Measurements from ENCODE around the gene RYR2. TPM values are rescaled to one million over a fixed set of nuclear protein-coding genes. Genes with fewer than 3 reads are reported as not detected.

Gene RYR2
- total RNA-seq, 2 experiments from 2014 or later: not detected

DNA sequence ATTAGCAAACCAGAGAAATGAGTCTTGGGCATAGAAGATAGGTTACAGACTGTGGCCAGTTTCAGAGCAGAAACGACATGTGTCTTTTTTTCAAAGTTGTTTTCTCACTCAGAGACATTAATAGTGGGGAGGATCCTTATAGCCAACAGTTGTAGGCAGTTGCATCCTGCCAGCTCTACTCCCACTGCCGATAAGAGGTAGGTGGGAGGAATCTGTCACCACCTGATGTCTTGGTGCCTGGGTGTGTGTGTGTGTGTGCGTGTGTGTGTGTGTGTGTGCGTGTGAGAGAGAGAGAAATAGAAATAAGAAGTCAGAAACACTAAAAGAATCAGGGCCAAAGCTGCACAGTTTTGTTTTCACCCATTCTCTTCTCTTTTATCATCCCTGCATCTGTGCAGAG is 629.3 kb downstream of the RYR2 start:
- TF ChIP-seq, protein P1, sequence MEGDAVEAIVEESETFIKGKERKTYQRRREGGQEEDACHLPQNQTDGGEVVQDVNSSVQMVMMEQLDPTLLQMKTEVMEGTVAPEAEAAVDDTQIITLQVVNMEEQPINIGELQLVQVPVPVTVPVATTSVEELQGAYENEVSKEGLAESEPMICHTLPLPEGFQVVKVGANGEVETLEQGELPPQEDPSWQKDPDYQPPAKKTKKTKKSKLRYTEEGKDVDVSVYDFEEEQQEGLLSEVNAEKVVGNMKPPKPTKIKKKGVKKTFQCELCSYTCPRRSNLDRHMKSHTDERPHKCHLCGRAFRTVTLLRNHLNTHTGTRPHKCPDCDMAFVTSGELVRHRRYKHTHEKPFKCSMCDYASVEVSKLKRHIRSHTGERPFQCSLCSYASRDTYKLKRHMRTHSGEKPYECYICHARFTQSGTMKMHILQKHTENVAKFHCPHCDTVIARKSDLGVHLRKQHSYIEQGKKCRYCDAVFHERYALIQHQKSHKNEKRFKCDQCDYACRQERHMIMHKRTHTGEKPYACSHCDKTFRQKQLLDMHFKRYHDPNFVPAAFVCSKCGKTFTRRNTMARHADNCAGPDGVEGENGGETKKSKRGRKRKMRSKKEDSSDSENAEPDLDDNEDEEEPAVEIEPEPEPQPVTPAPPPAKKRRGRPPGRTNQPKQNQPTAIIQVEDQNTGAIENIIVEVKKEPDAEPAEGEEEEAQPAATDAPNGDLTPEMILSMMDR (conservative IDR thresholded peaks at IDR 0.05; ENCODE audit: low read length): no peak
- TF ChIP-seq EZH2phosphoT487 (IDR thresholded peaks at IDR 0.05; ENCODE audit: borderline replicate concordance, low read depth, low read length): no peak
- no peak overlapping the region for H2AFZ ChIP-seq (ENCODE audit: low read length)
- H3K9me3 ChIP-seq (ENCODE audit: low read length): no peaks in the 10 kb centered on the region
- no peaks in the 10 kb centered on the region for H3K79me2 ChIP-seq (ENCODE audit: insufficient read depth, low read depth, low read length)
- ChIA-PET POLR2A (no interaction called here), CTCF (ENCODE audit: unreplicated experiment) (no interaction called here)
- H3K4me1 ChIP-seq (ENCODE audit: insufficient read depth, low read length, poor library complexity, severe bottlenecking): no peaks in the 10 kb centered on the region
- no peaks in the 10 kb centered on the region for H4K20me1 ChIP-seq (ENCODE audit: insufficient read depth, low read length)
- no peak overlapping the region for H3K4me3 ChIP-seq (ENCODE audit: low read depth, low read length, poor library complexity, severe bottlenecking)
- H3K4me2 ChIP-seq (ENCODE audit: low read length): no peak overlapping the region
- intact Hi-C loops (cut with micrococcal nuclease; ENCODE audit: unreplicated experiment): no loop called here
- no peaks in the 10 kb centered on the region for H3K36me3 ChIP-seq (ENCODE audit: insufficient read depth, low read length)
- no peak for DNase-seq (ENCODE audit: low spot score)
- no TSS peak for BruUV-seq (replicated peaks)
- no peaks in the 10 kb centered on the region for H3K9me2 ChIP-seq (ENCODE audit: insufficient read depth, low read length)
- H3K27ac ChIP-seq (ENCODE audit: low read depth, low read length, poor library complexity, severe bottlenecking): no peak overlapping the region

DNA sequence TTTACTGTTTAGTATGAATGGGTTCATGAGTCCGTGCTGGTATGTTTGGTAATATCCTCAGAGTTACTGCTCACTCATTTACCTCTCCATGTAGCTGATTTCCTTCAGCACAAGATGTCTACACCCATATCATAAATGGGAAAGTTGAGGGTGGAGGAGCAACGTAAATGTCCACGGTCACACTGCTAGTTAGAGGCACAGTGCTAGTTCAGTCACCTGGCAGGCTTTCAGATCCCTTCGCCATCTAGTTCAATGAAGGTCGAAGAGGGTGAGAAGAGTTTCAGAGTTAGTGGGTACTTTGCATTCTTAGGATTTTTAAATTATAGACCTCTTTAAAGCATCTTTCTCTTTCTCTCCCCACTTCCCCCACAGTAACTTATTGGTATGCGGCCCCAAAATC is 630.0 kb downstream of the RYR2 start:
- H3K79me2 ChIP-seq (ENCODE audit: insufficient read depth, low read depth, low read length): no peaks in the 10 kb centered on the region

DNA sequence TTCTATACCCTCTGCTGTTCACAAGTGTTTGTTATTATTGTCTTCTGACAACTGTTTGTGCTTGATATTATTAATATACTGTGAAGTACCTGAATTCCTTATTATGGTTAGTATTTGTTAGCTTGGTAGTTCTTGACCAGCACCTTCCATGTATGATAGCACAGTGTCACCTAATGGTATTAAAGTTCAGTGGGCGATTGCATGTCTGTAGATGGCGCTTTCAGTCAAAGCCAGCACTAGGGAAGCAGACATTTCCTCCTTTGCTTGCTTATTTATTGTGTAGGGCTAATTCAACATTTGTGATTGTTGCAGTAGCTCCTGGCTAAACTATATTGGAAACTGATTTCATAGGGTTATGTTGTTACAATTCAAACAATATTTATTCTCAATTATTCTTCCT is 630.8 kb downstream of the RYR2 start:
- Histone ChIP-seq H3K9me3 (ENCODE audit: low read length) (no peaks in the 10 kb centered on the region), H3K4me2 (ENCODE audit: low read length) (no peak overlapping the region), H3K27ac (ENCODE audit: low read depth, low read length, poor library complexity, severe bottlenecking) (no peak overlapping the region), H3K9me2 (ENCODE audit: insufficient read depth, low read length) (no peaks in the 10 kb centered on the region), H3K4me3 (ENCODE audit: low read depth, low read length, poor library complexity, severe bottlenecking) (no peak overlapping the region), H3K4me1 (ENCODE audit: insufficient read depth, low read length, poor library complexity, severe bottlenecking) (no peaks in the 10 kb centered on the region), H3K79me2 (ENCODE audit: insufficient read depth, low read depth, low read length) (no peaks in the 10 kb centered on the region), H3K36me3 (ENCODE audit: insufficient read depth, low read length) (no peaks in the 10 kb centered on the region), H2AFZ (ENCODE audit: low read length) (no peak overlapping the region), H4K20me1 (ENCODE audit: insufficient read depth, low read length) (no peaks in the 10 kb centered on the region)
- DNase-seq (ENCODE audit: low spot score): peak; percentile 1
- no peak for TF ChIP-seq EZH2phosphoT487 (IDR thresholded peaks at IDR 0.05; ENCODE audit: borderline replicate concordance, low read depth, low read length)
- TF ChIP-seq, protein P1 (conservative IDR thresholded peaks at IDR 0.05; ENCODE audit: low read length): peak; percentile 59
- ChIA-PET POLR2A (no interaction called here), CTCF (ENCODE audit: unreplicated experiment) (no interaction called here)
- intact Hi-C loops (cut with micrococcal nuclease; ENCODE audit: unreplicated experiment): no loop called here
- no TSS peak for BruUV-seq (replicated peaks)

More for the DNA sequence above, 630.0 kb downstream of the RYR2 start:
- no peak overlapping the region for H3K27ac ChIP-seq (ENCODE audit: low read depth, low read length, poor library complexity, severe bottlenecking)
- ChIA-PET CTCF (ENCODE audit: unreplicated experiment) (no interaction called here), POLR2A (no interaction called here)
- no peak overlapping the region for H2AFZ ChIP-seq (ENCODE audit: low read length)
- H3K36me3 ChIP-seq (ENCODE audit: insufficient read depth, low read length): no peaks in the 10 kb centered on the region
- H3K9me3 ChIP-seq (ENCODE audit: low read length): no peaks in the 10 kb centered on the region
- no peaks in the 10 kb centered on the region for H3K4me1 ChIP-seq (ENCODE audit: insufficient read depth, low read length, poor library complexity, severe bottlenecking)
- no peak overlapping the region for H3K4me2 ChIP-seq (ENCODE audit: low read length)
- no peaks in the 10 kb centered on the region for H3K9me2 ChIP-seq (ENCODE audit: insufficient read depth, low read length)
- TF ChIP-seq, protein P1 (conservative IDR thresholded peaks at IDR 0.05; ENCODE audit: low read length): no peak
- TF ChIP-seq EZH2phosphoT487 (IDR thresholded peaks at IDR 0.05; ENCODE audit: borderline replicate concordance, low read depth, low read length): no peak
- no peaks in the 10 kb centered on the region for H4K20me1 ChIP-seq (ENCODE audit: insufficient read depth, low read length)
- BruUV-seq (replicated peaks): no TSS peak
- DNase-seq (ENCODE audit: low spot score): no peak
- H3K4me3 ChIP-seq (ENCODE audit: low read depth, low read length, poor library complexity, severe bottlenecking): no peak overlapping the region
- intact Hi-C loops (cut with micrococcal nuclease; ENCODE audit: unreplicated experiment): no loop called here
